VCaP (cell line): Measurements from ENCODE around the gene PRPF18.

Source experiments
- H3K27ac ChIP-seq: fragments of 450-650 bp; 2 replicates; pipeline ENCODE4 v1.5.1; 2017
- CTCF ChIP-seq: fragments of 450-650 bp; conservative IDR thresholded peaks from 2 replicates; pipeline ENCODE4 v1.5.1; 2017; ENCODE audit warnings: mild to moderate bottlenecking, moderate library complexity

The PRPF18 gene

DNA sequence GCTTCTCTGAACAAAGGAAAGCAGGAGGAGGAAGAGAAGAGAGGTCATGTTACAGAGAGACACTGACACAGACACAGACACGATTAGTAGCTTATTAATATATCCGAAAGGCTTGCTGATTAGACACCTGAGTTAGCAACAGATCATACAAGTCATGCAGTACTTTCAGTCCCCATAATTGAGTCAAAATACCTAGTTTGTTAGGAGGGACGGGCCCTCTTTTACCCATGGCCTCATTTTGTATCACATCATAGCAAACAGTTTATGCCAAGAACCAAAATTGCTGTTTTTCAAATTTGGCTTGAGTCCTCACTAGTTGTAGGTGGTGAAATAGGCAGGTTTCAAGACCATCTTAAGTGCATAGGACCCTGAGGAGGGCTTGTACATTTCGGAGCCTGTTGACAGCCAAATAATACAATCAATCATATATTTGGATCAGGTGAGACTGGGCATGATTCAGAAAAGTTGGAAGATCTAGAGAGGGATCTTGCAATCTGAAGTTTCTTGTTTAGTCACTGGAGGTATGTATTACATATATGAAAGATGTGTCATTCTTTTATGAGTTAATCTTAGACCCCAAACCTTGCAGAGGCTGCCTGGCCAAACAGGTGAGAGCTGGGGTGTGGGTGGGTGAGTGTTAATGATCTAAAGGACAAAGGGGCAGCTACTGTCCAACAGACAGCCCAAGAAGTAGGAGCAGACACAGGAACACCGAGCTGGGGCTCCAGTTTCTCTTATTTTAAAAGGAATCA lies 65.4 kb downstream of the PRPF18 start:
- no peak overlapping the region for H3K27ac ChIP-seq

GRCh38 chr10:13652860-13653259 lies 66.1 kb downstream of the PRPF18 start:
- no peak for TF ChIP-seq CTCF

More for the DNA sequence above, 65.4 kb downstream of the PRPF18 start:
- no peak for TF ChIP-seq CTCF

GRCh38 chr10:13654118-13654830 lies 67.5 kb downstream of the PRPF18 start:
- TF ChIP-seq CTCF: no peak
- H3K27ac ChIP-seq: no peak overlapping the region

More at GRCh38 chr10:13652860-13653259, 66.1 kb downstream of the PRPF18 start:
- no peak overlapping the region for H3K27ac ChIP-seq

DNA sequence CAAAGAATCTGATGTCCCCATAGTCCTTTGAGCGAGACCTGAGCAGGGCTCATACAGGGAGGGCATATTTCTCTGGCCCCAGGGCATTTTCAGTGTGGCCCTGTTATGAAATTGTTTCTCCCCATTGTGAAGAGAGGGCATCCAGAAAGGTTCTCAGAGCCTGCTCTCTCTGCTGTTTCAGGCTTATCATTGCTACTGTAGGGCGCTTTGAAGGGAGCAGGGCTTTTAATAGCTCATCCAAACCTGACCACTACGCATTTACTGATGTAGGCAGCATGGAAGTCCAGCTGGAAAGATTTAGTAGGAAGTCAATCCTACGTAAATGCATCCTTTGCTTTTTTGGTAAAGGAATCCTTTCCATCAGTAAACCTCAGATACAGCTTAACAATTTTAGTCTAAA lies 68.1 kb downstream of the PRPF18 start:
- H3K27ac ChIP-seq: no peak overlapping the region
- TF ChIP-seq CTCF: no peak

DNA sequence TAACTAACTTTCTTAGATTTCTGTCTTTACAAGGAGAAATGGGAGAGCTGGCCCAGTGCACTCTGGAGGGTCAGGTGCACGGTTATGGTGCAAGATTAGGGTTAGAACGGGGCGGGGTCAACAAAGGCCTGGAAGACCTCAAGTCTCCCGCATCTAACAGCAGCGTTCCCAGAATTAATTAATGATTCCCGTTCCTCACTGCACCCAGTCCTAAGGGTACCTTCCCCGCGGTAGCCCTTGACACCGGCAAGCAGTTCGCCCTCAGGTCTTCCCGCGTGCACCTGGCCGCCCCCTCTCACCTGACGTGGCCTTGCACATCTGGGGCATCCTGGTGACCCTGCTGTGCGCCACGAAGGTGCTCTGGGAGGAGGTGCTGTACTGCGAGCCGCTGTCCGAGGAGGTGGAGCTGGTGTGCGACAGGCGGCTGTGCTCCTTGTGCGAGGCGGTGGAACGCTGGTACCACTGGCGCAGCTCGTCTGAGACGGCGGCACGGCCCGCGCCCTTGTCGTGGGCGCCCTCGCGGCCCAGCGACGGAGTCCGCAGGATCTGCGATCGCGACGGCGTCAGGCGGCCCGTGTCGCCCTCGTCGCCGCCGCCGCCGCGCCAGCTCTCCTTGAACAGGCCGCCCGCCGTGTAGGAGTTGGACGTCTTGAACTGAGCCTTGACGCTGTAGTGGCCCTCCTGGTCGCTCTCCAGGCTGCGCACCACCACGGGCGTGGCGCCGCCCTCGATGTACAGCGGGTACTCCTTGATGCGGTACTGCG lies 69.8 kb downstream of the PRPF18 start:
- TF ChIP-seq CTCF: no peak
- H3K27ac ChIP-seq: no peak overlapping the region

- TF ChIP-seq CTCF: no peak
- H3K27ac ChIP-seq: no peak overlapping the region
These were observed 70.4 kb downstream of the PRPF18 start for GRCh38 chr10:13657101-13657680.

DNA sequence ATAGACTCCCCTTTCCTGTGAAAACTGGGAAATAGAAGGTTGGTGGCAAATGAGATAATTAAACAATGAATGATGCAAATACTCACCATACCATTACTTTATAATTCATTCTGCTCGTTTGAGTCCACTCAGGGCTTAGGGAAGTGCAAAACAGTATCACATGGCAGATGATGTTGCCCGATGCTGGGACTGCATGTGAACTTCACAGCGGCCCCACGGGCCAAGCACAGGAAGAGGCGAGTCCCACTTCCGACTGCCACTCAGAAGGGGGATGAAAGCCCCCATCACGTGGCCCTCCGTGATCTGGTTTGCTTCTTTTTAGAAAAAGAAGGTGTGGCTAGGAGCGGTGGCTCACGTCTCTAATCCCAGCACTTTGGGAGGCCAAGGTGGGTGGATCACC lies 71.5 kb downstream of the PRPF18 start:
- no peak for TF ChIP-seq CTCF
- no peak overlapping the region for H3K27ac ChIP-seq
